Parathyroid adenoma (tissue), 2 donors: ENCODE data around the gene POLN.
"Not testable (repeated sequence)": the region's sequence is repeated elsewhere in the genome, so short reads cannot be mapped to it uniquely, and the experiment has no call there.

ENCODE experiments used
- H2AFZ ChIP-seq: fragments of 300-600 bp; sonication (generic); one replicate; pipeline ENCODE4 v1.7.0; 2017; ENCODE audit warnings: antibody characterized with exemption, mild to moderate bottlenecking
- H3K27ac ChIP-seq: fragments of 300-600 bp; sonication (generic); one replicate; pipeline ENCODE4 v1.7.0; 2017
- H3K27me3 ChIP-seq: fragments of 300-600 bp; sonication (generic); one replicate; pipeline ENCODE4 v1.7.0; 2017; ENCODE audit warnings: low read length; ENCODE audit not compliant: control insufficient read depth, insufficient read depth
- H3K36me3 ChIP-seq: fragments of 300-600 bp; sonication (generic); one replicate; pipeline ENCODE4 v1.7.0; 2017; ENCODE audit warnings: low read length; ENCODE audit not compliant: control insufficient read depth, insufficient read depth
- H3K4me1 ChIP-seq: fragments of 300-600 bp; sonication (generic); one replicate; pipeline ENCODE4 v1.7.0; 2017; ENCODE audit warnings: control low read depth
- H3K4me2 ChIP-seq: fragments of 300-600 bp; sonication (generic); one replicate; pipeline ENCODE4 v1.7.0; 2017; ENCODE audit warnings: low read length
- H3K4me3 ChIP-seq: fragments of 300-600 bp; sonication (generic); one replicate; pipeline ENCODE4 v1.7.0; 2017; ENCODE audit warnings: low read depth, low read length
- H3K79me2 ChIP-seq: fragments of 300-600 bp; sonication (generic); one replicate; pipeline ENCODE4 v1.7.0; 2017; ENCODE audit warnings: control low read depth
- H3K9ac ChIP-seq: fragments of 300-600 bp; sonication (generic); one replicate; pipeline ENCODE4 v1.7.0; 2017; ENCODE audit warnings: mild to moderate bottlenecking
- H3K9me3 ChIP-seq: fragments of 300-600 bp; sonication (generic); one replicate; pipeline ENCODE4 v1.7.0; 2017; ENCODE audit warnings: low read length; ENCODE audit not compliant: control insufficient read depth
- TF ChIP-seq, protein P1 (sequence below): fragments of 300-600 bp; sonication (generic); IDR thresholded peaks from one replicate; pipeline ENCODE4 v1.7.0; 2017; ENCODE audit warnings: antibody characterized with exemption, mild to moderate bottlenecking
- donor health status: primary hyperparathyroidism.

Gene POLN

DNA sequence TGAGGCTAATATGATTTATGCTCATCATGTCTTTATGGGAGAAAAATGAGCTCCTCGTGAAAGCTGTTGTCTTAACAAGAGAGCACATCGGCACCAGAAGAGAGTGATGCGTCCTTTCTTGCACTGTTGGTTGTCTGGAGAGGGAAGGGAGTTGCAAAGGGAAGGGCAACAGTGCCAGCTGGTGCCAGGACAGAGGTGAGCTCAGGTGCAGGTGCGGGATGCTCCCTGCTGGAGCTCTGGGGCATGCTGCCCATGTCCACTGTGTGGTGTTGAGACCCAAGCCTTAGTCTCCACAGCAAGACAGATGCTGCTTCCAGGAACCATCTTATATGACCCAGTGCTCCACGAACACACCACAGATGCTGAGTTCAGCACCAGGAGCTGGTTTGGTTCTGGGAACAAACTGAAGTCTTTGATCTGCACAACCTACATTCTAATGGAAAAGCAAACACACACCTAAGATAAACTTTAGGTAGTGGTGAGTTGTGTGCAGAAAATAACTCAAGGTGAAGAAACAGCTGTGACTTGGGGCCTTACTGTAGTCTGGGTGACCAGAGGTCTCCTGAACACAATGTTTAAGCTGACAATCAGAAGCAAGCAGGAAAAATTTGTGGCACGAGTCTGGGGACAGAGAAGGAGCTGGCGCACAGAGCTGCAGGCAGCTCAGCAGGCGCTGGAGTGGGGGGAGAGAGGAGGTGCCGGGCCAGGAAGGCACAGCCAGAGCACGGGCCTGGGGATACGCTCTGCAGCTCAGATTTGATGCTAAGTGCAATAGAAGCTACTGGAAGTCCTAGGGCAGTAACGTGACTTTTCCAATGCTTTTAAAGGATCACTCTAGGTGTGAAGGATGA is 73.2 kb downstream of the POLN start:
- Histone ChIP-seq H3K27ac (no peak overlapping the region), H3K79me2 (no peaks in the 10 kb centered on the region), H2AFZ (no peak overlapping the region), H3K4me1 (no peaks in the 10 kb centered on the region), H3K9me3 (no peaks in the 10 kb centered on the region), H3K9ac (no peak overlapping the region), H3K4me2 (no peak overlapping the region), H3K4me3 (no peak overlapping the region), H3K27me3 (no peaks in the 10 kb centered on the region), H3K36me3 (no peaks in the 10 kb centered on the region)
- TF ChIP-seq, protein P1, sequence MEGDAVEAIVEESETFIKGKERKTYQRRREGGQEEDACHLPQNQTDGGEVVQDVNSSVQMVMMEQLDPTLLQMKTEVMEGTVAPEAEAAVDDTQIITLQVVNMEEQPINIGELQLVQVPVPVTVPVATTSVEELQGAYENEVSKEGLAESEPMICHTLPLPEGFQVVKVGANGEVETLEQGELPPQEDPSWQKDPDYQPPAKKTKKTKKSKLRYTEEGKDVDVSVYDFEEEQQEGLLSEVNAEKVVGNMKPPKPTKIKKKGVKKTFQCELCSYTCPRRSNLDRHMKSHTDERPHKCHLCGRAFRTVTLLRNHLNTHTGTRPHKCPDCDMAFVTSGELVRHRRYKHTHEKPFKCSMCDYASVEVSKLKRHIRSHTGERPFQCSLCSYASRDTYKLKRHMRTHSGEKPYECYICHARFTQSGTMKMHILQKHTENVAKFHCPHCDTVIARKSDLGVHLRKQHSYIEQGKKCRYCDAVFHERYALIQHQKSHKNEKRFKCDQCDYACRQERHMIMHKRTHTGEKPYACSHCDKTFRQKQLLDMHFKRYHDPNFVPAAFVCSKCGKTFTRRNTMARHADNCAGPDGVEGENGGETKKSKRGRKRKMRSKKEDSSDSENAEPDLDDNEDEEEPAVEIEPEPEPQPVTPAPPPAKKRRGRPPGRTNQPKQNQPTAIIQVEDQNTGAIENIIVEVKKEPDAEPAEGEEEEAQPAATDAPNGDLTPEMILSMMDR, result peak; percentile 8

- no peak overlapping the region for H3K27ac ChIP-seq
- TF ChIP-seq, protein P1, result no peak
- H3K79me2 ChIP-seq, result no peaks in the 10 kb centered on the region
- no peak overlapping the region for H3K4me3 ChIP-seq
- H3K27me3 ChIP-seq, result no peaks in the 10 kb centered on the region
- H3K9ac ChIP-seq, result no peak overlapping the region
- no peaks in the 10 kb centered on the region for H3K36me3 ChIP-seq
- H2AFZ ChIP-seq, result no peak overlapping the region
- H3K4me2 ChIP-seq, result no peak overlapping the region
- H3K9me3 ChIP-seq, result no peaks in the 10 kb centered on the region
- no peaks in the 10 kb centered on the region for H3K4me1 ChIP-seq
These were observed 75.7 kb downstream of the POLN start for GRCh38 chr4:2166253-2166652.

- H3K27ac ChIP-seq, result no peak overlapping the region
- no peak overlapping the region for H3K4me2 ChIP-seq
- H3K36me3 ChIP-seq, result no peaks in the 10 kb centered on the region
- no peaks in the 10 kb centered on the region for H3K27me3 ChIP-seq
- H2AFZ ChIP-seq, result no peak overlapping the region
- H3K4me3 ChIP-seq, result no peak overlapping the region
- H3K79me2 ChIP-seq, result no peaks in the 10 kb centered on the region
- H3K9ac ChIP-seq, result no peak overlapping the region
- TF ChIP-seq, protein P1, result no peak
- H3K4me1 ChIP-seq, result no peaks in the 10 kb centered on the region
- no peaks in the 10 kb centered on the region for H3K9me3 ChIP-seq
These were observed 76.5 kb downstream of the POLN start for GRCh38 chr4:2165391-2165790.

GRCh38 chr4:2163311-2163821 is 78.6 kb downstream of the POLN start:
- TF ChIP-seq, protein P1, result no peak
- no peaks in the 10 kb centered on the region for H3K9me3 ChIP-seq
- no peaks in the 10 kb centered on the region for H3K36me3 ChIP-seq
- no peak overlapping the region for H3K4me3 ChIP-seq
- H3K27ac ChIP-seq, result no peak overlapping the region
- no peaks in the 10 kb centered on the region for H3K79me2 ChIP-seq
- no peaks in the 10 kb centered on the region for H3K27me3 ChIP-seq
- H3K4me1 ChIP-seq, result no peaks in the 10 kb centered on the region
- H3K4me2 ChIP-seq, result no peak overlapping the region
- H2AFZ ChIP-seq, result no peak overlapping the region
- H3K9ac ChIP-seq, result no peak overlapping the region

GRCh38 chr4:2161092-2161703 is 80.7 kb downstream of the POLN start:
- not testable (repeated sequence) for H3K9me3 ChIP-seq, H3K4me3 ChIP-seq, H3K9ac ChIP-seq, H3K79me2 ChIP-seq, H3K27me3 ChIP-seq, H3K4me1 ChIP-seq, H3K27ac ChIP-seq, H3K36me3 ChIP-seq, H2AFZ ChIP-seq, H3K4me2 ChIP-seq
